ENCODE results near the gene SLC4A9.

DNA sequence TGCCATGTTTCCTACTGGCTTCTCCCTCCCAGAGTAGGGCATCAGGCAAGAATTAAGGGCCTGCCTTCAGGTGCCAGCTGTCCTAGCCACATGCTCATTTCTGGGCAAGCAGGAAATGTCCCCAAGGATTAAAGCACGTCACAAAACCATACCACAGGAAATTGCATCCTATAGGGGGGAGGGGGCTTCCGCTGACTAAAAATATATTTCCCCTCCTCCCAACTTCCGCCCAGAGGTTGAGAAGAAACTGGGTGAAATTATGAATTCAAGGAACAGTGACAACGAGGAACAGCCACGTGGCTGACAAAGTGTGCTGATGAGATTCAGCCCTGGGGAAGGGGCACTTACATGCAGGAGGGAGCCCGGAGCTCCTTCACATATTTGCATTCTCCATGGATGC, 17.7 kb upstream of the SLC4A9 start:
- TF ChIP-seq CTCF (IDR thresholded peaks at IDR 0.05): no peak
- TF ChIP-seq POLR2A (IDR thresholded peaks at IDR 0.05): no peak
- no peak for TF ChIP-seq POLR2AphosphoS5 (IDR thresholded peaks at IDR 0.05; ENCODE audit: insufficient read depth in 1 of 2, low read depth in 1 of 2)

Data from vagina (tissue), 2 donors.